Measurements from ENCODE around the gene BACE2. TPM values are rescaled to one million over a fixed set of nuclear protein-coding genes. Genes with fewer than 3 reads are reported as not detected.
"Not testable (repeated sequence)": the region's sequence is repeated elsewhere in the genome, so short reads cannot be mapped to it uniquely, and the experiment has no call there.

The BACE2 gene
- total RNA-seq, 2 donors from 2014 or later, result 59.3 to 65.1 TPM

DNA sequence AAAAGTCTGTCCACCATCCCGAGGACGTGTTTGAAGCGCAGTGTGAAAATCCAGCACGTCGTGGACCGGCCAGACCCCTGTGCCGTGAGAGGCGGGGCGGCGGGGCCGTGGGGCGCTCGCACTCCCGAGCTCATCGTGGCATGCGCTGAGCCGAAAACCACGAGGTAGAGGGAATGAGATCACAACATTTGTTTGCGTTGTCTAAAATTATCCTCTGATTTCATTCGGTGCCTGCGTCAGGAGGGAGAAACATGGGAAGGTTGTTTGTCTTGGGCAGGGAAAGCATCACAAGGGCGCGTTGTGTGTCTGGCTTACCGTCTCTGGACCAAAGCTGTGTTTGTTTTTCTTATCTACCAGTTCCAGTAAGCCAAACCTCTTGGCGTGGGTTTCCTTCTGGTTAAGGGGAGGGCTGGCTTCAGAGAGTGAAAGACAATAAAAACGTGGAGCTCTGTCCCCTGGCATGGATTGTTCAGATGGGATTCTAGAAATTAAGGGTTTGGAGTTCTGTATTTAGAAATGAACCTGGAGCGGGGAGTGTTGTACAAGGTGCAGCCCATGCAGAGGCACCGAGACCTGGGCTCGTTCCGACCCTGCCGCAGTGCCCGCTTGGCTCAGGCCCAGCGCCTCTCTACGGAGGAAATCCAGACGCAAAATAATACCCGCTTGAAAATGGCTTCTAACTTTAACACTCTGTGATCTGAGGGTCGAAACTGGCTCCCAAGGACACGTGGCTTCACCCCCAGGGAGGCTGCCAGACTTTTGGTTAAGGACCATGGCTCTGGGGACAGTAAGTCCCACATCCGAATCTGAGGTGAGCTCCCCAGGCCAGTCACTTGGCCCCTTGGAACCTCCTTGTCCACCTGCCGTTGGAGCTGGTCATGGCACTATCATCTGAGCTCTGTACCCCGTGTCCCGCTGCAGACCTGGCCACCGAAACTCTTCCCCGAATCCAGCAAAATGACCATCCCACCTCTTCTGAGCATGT is 79.9 kb downstream of the BACE2 start:
- ATAC-seq (peak; percentile 92), DNase-seq (peak; percentile 48 to 77)
- intact Hi-C loops (cut with DNase I, micrococcal nuclease), result no loop called here

DNA sequence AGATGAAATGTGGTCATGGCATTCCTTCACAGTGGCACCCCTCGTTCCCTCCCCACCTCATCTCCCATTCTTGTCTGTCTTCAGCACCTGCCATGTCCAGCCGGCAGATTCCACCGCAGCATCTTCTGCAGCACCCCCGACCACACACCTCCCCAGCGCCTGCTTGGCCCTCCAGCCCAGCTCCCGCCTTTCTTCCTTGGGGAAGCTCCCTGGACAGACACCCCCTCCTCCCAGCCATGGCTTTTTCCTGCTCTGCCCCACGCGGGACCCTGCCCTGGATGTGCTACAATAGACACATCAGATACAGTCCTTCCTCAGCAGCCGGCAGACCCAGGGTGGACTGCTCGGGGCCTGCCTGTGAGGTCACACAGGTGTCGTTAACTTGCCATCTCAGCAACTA is 81.5 kb downstream of the BACE2 start:
- DNase-seq, result no peak
- no peak for ATAC-seq
- intact Hi-C loops (cut with DNase I, micrococcal nuclease), result no loop called here

DNA sequence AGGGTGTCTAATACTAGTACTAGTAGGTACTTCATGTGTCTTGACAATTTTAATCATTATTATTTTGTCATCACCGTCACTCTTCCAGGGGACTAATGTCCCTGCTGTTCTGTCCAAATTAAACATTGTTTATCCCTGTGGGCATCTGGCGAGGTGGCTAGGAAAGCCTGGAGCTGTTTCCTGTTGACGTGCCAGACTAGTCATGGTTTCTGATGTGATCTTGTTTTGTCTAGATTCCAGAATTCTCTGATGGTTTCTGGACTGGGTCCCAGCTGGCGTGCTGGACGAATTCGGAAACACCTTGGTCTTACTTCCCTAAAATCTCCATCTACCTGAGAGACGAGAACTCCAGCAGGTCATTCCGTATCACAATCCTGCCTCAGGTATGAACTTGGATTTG is 82.6 kb downstream of the BACE2 start:
- ATAC-seq, result no peak
- intact Hi-C loops (cut with DNase I, micrococcal nuclease), result no loop called here
- no peak for DNase-seq

DNA sequence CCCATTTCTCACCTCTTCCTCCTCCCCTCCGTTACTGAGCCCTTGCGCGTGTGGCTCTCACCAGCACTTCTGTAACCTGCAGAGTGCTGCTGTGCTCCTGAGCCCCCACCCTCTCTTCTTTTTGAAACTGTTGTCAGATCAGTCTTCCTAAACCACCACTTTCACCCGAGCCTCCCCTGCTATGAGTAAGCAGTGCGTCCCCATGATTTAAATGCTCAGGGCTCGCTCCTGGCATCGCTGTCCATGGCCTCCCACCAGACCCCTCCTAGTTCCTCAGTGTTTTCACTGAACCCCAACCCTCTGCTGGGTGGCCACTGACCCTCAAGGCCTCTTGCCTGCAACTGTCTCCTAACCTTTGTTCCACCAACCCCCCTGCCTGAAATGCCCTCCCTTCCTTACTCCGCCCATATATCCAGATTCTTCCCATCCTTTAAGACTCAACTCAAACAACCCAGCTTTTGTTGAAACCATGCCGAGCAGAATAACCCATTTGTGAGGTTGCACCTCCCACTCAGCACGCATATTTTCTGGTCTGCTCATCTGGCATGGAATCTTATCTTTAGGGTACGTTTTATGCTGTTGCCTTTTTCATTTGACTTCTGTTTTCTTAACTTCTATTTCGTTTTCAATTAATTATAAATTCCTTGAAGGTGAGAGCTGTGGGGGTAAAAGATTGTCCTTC is 84.1 kb downstream of the BACE2 start:
- intact Hi-C loops (cut with DNase I, micrococcal nuclease), result no loop called here
- no peak for ATAC-seq
- DNase-seq, result no peak

DNA sequence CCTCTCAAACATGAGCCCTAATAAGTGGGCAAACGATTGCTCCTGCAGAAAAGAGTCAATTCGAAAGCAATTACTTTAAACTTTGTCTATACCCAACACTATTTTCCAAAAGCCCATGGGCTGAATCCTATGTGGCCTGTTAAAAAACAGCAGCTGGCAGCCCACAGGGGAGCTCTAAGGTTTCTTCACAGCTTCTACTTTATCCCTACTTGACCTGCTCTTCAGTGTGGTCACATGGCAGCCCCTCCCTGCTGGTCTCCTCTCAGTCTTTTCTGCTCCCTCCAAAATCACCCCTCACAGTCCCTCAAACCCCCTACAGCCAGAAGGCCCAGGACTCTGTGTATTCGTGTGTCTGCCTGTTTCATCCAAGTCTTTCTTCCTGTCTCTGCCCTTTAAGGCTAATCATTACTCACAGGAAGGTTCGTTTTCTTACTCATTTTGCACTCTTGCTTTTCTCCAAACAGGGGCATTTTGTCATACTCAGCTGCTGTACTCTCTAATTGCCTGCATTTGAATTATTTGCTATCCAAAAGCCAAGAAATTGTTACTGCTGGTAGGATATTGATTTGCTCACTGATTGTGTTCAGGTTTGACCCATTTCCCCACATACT is 86.2 kb downstream of the BACE2 start:
- intact Hi-C loops (cut with DNase I, micrococcal nuclease), result no loop called here
- no peak for DNase-seq
- no peak for ATAC-seq

DNA sequence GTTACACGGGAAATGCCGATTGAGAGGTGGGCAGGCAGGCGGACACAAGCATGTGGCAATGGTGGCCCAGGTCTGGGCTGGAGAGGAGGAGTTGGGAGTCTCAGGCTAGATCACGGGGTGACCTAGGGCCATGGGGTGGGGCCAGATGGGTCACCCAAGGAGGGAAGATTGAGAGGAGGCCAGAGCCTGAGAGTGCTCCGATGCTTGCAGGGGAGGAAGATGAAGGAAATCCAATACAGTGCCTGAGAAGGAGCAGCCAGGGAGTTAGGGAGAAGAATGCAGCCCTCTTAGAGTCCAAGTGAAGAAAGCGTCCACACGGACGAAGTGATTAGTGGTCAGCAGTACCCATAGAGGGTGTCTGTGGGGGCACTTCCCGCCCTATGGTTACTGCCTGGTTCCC is 87.2 kb downstream of the BACE2 start:
- intact Hi-C loops (cut with DNase I, micrococcal nuclease), result no loop called here
- DNase-seq, result no peak
- no peak for ATAC-seq

DNA sequence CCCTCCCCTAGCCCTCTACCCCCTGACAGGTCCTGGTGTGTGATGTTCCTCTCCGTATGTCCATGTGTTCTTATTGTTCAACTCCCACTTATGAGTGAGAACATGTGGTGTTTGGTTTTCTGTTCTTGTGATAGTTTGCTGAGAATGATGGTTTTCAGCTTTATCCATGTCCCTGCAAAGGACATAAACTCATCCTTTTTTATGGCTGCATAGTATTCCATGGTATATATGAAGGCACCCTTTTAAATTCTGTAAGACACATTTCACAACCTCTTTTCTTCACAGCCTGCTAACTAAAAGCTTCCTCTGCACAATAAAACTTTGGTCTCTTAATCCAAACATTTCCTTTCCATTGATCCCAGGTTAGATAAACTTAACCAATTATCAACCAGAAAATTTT is 88.3 kb downstream of the BACE2 start:
- ATAC-seq; DNase-seq; intact Hi-C loops (cut with DNase I, micrococcal nuclease): not testable (repeated sequence)

DNA sequence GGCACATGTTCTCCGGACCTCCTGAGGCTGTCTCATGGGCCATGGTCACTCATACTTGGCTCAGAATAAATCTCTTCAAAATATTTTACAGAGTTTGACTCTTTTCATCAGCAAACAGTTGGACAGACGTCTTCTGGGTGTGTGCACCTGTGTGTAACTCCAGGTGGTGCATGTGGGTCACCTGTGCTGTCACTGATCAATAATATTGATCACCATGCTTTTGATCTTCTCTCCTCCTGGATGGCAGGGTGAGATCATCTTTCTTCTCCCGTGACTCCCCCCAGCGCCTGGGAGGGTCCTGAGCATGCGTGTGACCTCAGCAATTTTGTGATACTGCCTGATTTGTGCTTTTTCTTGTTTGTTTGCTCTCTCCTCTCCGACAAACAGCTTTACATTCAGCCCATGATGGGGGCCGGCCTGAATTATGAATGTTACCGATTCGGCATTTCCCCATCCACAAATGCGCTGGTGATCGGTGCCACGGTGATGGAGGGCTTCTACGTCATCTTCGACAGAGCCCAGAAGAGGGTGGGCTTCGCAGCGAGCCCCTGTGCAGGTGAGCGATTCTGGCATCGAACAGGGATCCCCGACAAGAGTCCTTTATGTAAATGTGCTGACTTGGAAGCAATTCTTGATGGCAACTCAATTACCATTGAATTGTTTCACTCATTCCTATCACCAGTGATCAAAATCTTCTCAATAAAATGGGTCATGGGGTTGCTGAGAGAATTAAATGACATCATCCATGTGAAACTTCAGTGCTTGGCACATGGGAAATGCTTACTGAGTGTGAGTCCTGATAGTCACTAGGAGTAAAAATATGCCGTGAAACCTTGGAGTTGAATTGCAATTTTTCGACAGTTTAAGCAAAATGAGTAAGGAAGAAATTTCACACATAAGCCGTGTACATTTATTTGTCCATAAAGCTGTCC is 89.1 kb downstream of the BACE2 start:
- intact Hi-C loops (cut with DNase I, micrococcal nuclease), result no loop called here
- ATAC-seq, result no peak
- no peak for DNase-seq

DNA sequence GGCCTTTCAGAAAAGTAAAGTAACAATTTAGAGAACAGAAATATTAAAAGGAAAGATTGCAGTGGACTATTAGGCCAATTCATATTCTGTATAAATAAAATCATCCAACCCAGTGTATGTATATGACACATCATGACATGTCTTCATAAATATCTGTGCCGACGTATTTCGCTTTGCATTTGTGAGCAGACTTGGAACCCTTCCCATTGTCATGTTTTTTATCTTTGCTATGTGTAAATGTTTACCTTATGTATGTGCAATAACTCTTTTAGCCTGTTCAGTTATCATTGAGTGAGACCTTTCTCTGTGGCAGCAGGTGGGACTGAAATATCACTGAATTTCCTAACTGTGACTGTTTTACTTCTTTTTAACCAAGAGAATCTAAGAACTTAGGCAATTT is 90.7 kb downstream of the BACE2 start:
- DNase-seq (no peak), ATAC-seq (peak; percentile 68)
- intact Hi-C loops (cut with DNase I, micrococcal nuclease), result no loop called here

DNA sequence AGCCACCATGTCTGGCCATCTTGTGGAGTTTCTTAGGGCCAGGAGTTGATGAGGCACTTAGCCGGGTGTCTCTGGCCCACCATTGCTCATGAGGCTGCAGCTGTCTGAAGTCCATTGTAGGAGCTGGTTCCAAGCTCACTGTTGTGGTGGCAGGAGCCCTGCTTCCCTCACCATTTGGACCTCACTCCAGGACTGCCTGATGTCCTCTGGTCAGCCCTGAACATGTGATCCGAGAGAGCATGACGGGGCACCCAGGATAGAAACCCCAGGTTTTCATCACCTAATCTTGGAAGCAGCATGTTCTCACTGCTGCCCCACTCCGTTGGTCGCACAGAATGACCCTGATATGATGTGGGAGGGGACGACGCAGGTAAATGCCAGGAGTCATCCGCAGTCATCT is 92.5 kb downstream of the BACE2 start:
- DNase-seq, result no peak
- no peak for ATAC-seq
- intact Hi-C loops (cut with DNase I, micrococcal nuclease), result no loop called here

DNA sequence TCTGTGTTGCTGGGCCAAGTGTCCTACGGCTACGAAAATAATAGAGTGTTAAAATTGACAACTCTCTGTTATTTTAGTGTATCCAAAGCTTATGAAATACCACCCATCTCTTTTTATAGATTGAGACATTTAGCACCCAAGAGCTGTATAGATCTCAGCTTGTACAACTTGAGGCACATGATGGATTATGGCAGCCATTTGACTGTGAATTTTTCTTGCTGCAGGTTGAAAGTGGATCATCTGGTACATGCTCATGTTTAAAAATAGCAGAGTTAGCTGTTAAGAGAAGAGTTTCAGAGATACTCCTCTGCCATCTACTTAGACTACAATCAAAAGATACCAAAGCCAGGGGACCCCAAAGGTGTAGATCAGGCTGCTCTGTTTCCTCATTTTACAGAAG is 99.4 kb downstream of the BACE2 start:
- ATAC-seq (no peak), DNase-seq (no peak)
- intact Hi-C loops (cut with DNase I, micrococcal nuclease), result no loop called here

DNA sequence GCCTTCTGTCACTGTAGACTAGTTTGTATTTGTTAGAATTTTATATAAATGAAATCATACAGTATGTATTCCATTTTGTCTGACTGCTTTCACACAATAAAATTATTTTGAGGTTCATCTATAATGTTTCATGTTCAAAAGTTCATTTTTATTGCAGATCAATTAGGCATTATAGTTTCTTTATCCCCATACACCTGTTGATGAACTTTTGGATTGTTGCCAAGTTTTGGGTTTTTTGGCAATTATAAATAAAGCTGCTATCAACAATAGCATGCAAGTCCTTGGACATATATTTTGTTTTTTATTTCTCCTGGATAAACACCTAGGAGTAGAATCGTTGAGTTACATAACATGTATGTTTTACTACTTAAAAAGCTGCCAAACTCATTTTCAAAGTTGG is 101.6 kb downstream of the BACE2 start:
- ATAC-seq, result no peak
- intact Hi-C loops (cut with DNase I, micrococcal nuclease), result no loop called here

DNA sequence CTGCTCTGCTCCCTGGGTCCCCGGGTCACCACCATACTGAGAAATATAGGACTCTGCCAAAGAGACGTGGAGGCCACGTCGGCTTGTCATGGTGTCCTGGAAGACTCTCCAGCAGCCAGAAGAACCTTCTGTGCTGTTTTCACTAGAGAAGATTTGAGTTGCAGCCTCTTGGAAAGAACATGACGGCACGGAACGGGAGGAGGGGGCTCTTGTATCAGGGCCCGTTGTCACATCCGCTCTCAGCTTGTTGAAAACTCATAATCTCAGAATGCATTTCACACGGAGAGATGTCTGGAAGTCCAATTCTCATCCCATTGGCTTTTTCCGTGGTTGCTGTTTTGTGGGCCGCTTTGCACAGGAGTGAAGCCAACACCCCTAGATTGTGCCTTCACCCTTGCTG is 109.2 kb downstream of the BACE2 start:
- DNase-seq (no peak), ATAC-seq (no peak)
- intact Hi-C loops (cut with DNase I, micrococcal nuclease), result no loop called here

More for the DNA sequence above, 101.6 kb downstream of the BACE2 start:
- DNase-seq, result no peak

DNA sequence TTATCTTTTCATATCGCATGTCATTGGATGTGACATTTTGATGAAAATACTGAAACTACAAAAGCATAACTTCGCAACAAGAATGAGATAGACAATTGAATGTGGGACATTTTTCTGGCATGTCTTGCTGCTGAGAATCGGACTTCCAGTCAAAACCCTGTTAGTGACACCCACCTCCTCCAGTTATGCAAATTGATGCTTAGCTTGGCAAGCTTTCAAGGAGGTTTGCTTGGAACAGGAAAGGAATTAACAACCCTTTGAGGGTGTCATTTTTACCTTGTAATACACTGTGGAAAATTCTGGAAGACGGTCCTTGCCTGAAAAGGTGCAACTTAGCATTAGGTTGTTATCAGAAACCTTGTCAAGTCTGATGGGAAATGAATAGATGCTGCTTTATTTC is 109.9 kb downstream of the BACE2 start:
- ATAC-seq (no peak), DNase-seq (no peak)
- intact Hi-C loops (cut with DNase I, micrococcal nuclease), result no loop called here

DNA sequence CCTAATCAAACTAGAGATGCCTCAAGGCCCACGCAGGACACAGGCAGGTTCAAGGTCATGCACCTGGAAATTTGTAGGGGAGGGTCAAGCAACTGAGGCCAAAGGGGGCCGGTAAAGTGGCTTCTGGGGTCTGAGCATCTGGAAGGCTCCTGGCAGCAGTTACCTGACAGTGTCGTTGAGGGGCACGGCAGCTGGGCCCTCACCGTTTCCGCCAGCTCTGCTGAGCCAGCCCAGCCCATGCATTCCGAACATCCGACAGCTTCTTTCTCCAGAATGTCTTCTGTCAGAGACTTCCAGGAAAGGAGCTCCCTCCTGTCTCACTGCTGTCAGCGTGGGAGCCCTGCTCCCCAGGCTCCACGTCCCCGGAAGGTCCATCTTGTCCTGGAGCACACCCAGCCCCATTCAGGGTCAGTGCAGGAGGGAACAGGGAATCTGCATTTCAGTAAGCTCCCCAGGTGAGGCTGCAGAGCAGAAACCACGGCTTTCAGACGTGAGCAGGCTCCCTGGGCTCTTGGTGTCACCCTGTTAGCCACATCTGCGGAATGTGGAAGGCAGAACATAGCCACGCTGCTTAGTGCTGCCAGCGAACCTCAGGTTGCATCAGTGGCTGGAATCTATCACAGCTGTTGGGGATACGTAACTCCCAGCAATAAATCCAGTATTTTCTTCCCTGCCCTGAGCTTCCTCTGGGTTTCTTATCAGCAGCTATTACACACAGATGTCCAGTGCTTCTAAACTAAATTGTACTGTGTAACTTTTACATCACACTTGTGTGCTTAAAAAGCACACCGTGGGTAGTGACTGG is 112.4 kb downstream of the BACE2 start:
- ATAC-seq (peak; percentile 30), DNase-seq (no peak)
- intact Hi-C loops (cut with DNase I, micrococcal nuclease), result loop anchor here in 1 of 2 donors (5.0 to 10.0 kb wide), 3 partner anchors 74 to 504 kb away; no protein-coding TSS in a partner anchor

DNA sequence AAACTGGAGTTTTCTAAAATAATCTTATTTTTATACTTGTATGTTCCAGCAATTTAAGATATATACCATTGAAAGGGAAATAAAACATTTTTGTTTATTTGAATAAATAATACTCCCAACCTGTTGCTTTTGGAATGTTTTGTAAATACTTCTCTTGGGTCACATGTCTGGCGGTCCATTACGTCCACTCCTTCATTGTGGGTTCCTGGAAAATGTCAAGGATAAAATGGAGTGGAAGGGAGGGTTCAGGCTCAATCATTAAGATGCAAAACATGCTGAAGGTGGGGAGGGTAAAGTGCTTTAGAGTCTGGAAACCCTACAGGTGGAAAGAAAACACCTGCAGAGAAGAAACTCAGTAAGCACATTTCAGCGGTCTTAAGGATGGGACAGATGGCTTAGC is 114.5 kb downstream of the BACE2 start:
- DNase-seq (no peak), ATAC-seq (no peak)
- intact Hi-C loops (cut with DNase I, micrococcal nuclease), result loop anchor here in 1 of 2 donors (5.0 to 10.0 kb wide), 3 partner anchors 72 to 502 kb away; no protein-coding TSS in a partner anchor

DNA sequence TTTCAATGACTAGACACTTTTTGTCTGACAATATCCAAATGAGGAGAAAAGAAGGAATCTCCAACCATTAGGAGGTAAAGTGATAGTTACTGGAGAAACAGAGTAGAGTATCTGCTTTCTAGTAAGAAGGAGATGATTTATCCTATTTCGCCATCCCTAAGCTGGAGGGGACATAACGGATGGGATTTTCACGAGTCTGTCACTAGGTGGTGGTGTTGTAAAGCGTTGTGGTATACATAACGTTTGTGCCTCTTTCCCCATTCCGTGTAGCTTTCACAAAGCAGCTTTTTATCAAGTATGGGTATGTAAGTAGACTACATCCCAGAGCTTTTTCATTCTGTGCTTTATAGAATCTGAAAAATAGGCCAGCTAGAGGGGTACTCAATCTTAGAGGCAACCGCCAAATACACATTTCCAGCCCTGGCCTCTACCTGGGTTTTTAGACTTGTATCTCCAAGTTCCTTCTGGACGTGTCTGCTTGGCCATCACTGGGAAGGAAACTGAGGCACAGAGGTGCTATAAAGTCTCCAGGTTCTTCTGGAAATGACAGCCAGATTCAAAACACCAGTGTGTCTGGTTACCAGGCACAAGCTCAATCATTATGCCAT is 115.4 kb downstream of the BACE2 start:
- DNase-seq (peak in 1 of 2 donors; percentile 23), ATAC-seq (peak; percentile 96)
- intact Hi-C loops (cut with DNase I, micrococcal nuclease), result loop anchor here in 1 of 2 donors (5.0 to 10.0 kb wide), 3 partner anchors 71 to 501 kb away; no protein-coding TSS in a partner anchor

Data from left colon (tissue), 2 donors.